T-helper 2 cell treated with Interferon-gamma antibody and Interleukin-4, amounts not matched to agents 5 μg/mL and 100 μg/mL, for 36 hours (primary cell): ENCODE measurements around the gene GABPB1.

Experiments used
- DNase-seq: peaks from one replicate; pipeline ENCODE4 v3.0.0; 2021; ENCODE audit warnings: low spot score
- H3K27ac Mint-ChIP-seq: one replicate; pipeline ENCODE4 v1.8.0; 2021; ENCODE audit warnings: mild to moderate bottlenecking, mixed read lengths
- H3K27me3 Mint-ChIP-seq: one replicate; pipeline ENCODE4 v1.8.0; 2021; ENCODE audit warnings: low read depth, mixed read lengths
- H3K36me3 Mint-ChIP-seq: one replicate; pipeline ENCODE4 v1.8.0; 2021; ENCODE audit warnings: low read depth, mixed read lengths
- H3K4me1 Mint-ChIP-seq: one replicate; pipeline ENCODE4 v1.8.0; 2021; ENCODE audit warnings: low read depth, mixed read lengths
- H3K4me3 Mint-ChIP-seq: one replicate; pipeline ENCODE4 v1.8.0; 2022; ENCODE audit warnings: mild to moderate bottlenecking, moderate library complexity, mixed read lengths
- H3K9me3 Mint-ChIP-seq: one replicate; pipeline ENCODE4 v1.8.0; 2021; ENCODE audit warnings: mixed read lengths

GABPB1 gene

GRCh38 chr15:50280271-50280670 lies 74.7 kb downstream of the GABPB1 start:
- no peaks in the 10 kb centered on the region for H3K27me3 Mint-ChIP-seq
- no peak overlapping the region for H3K27ac Mint-ChIP-seq
- peaks cover 33% of the 10 kb centered on the region for H3K36me3 Mint-ChIP-seq
- DNase-seq = no peak
- no peaks in the 10 kb centered on the region for H3K9me3 Mint-ChIP-seq
- H3K4me1 Mint-ChIP-seq = peaks cover 7% of the 10 kb centered on the region
- H3K4me3 Mint-ChIP-seq = no peak overlapping the region

- peaks cover 7% of the 10 kb centered on the region for H3K4me1 Mint-ChIP-seq
- no peak for DNase-seq
- H3K36me3 Mint-ChIP-seq = peaks cover 22% of the 10 kb centered on the region
- no peaks in the 10 kb centered on the region for H3K9me3 Mint-ChIP-seq
- no peak overlapping the region for H3K27ac Mint-ChIP-seq
- no peaks in the 10 kb centered on the region for H3K27me3 Mint-ChIP-seq
- no peak overlapping the region for H3K4me3 Mint-ChIP-seq
These were observed 76.5 kb downstream of the GABPB1 start for GRCh38 chr15:50278496-50278895.

GRCh38 chr15:50277370-50277769 lies 77.6 kb downstream of the GABPB1 start:
- Mint-ChIP-seq H3K36me3 (peaks cover 20% of the 10 kb centered on the region), H3K27ac (no peak overlapping the region), H3K27me3 (no peaks in the 10 kb centered on the region), H3K4me1 (peaks cover 7% of the 10 kb centered on the region), H3K4me3 (no peak overlapping the region), H3K9me3 (no peaks in the 10 kb centered on the region)
- no peak for DNase-seq

GRCh38 chr15:50275908-50276307 lies 79.1 kb downstream of the GABPB1 start:
- Mint-ChIP-seq H3K4me1 (peaks cover 7% of the 10 kb centered on the region), H3K4me3 (no peak overlapping the region), H3K27me3 (no peaks in the 10 kb centered on the region), H3K36me3 (peaks cover 20% of the 10 kb centered on the region), H3K27ac (no peak overlapping the region), H3K9me3 (no peaks in the 10 kb centered on the region)
- DNase-seq = no peak

- H3K36me3 Mint-ChIP-seq = peaks cover 20% of the 10 kb centered on the region
- DNase-seq = no peak
- H3K4me1 Mint-ChIP-seq = peaks cover 9% of the 10 kb centered on the region
- no peak overlapping the region for H3K27ac Mint-ChIP-seq
- H3K9me3 Mint-ChIP-seq = no peaks in the 10 kb centered on the region
- H3K27me3 Mint-ChIP-seq = peaks cover under 1% of the 10 kb centered on the region
- no peak overlapping the region for H3K4me3 Mint-ChIP-seq
These were observed 79.9 kb downstream of the GABPB1 start for GRCh38 chr15:50275091-50275490.

- Mint-ChIP-seq H3K4me1 (peaks cover 21% of the 10 kb centered on the region), H3K36me3 (no peaks in the 10 kb centered on the region), H3K9me3 (peaks cover 14% of the 10 kb centered on the region), H3K27me3 (peaks cover 2% of the 10 kb centered on the region), H3K27ac (no peak overlapping the region), H3K4me3 (no peak overlapping the region)
- no peak for DNase-seq
These were observed 87.4 kb downstream of the GABPB1 start for GRCh38 chr15:50267577-50267976.

- H3K9me3 Mint-ChIP-seq = peaks cover 14% of the 10 kb centered on the region
- peaks cover 39% of the 10 kb centered on the region for H3K4me1 Mint-ChIP-seq
- no peaks in the 10 kb centered on the region for H3K36me3 Mint-ChIP-seq
- no peak within 1 kb of the TSS for H3K27ac Mint-ChIP-seq
- peaks cover 2% of the 10 kb centered on the region for H3K27me3 Mint-ChIP-seq
- no peak for DNase-seq
- no peak within 1 kb of the TSS for H3K4me3 Mint-ChIP-seq
These were observed 89.4 kb downstream of the GABPB1 start, which contains the start of gene HDC for GRCh38 chr15:50265620-50266019. HDC (minus strand) TSS chr15:50265726; CDS start chr15:50265623, 103 bp downstream.

- Mint-ChIP-seq H3K27ac (peak overlapping the region; percentile 90), H3K27me3 (no peaks in the 10 kb centered on the region), H3K4me3 (peak overlapping the region; percentile 40), H3K4me1 (peaks cover 56% of the 10 kb centered on the region), H3K36me3 (no peaks in the 10 kb centered on the region), H3K9me3 (peaks cover 7% of the 10 kb centered on the region)
- DNase-seq = peak; percentile 81
These were observed 92.5 kb downstream of the GABPB1 start for GRCh38 chr15:50262533-50262932.

- Mint-ChIP-seq H3K4me1 (peaks cover 59% of the 10 kb centered on the region), H3K27ac (peak overlapping the region; percentile 90), H3K27me3 (no peaks in the 10 kb centered on the region), H3K4me3 (peak overlapping the region; percentile 40), H3K36me3 (no peaks in the 10 kb centered on the region), H3K9me3 (peaks cover 2% of the 10 kb centered on the region)
- no peak for DNase-seq
These were observed 93.0 kb downstream of the GABPB1 start for GRCh38 chr15:50261981-50262380.

- DNase-seq = peak; percentile 54
- Mint-ChIP-seq H3K9me3 (no peaks in the 10 kb centered on the region), H3K36me3 (no peaks in the 10 kb centered on the region), H3K4me1 (peaks cover 67% of the 10 kb centered on the region), H3K27me3 (no peaks in the 10 kb centered on the region), H3K4me3 (peak overlapping the region; percentile 50), H3K27ac (peak overlapping the region; percentile 90)
These were observed 94.0 kb downstream of the GABPB1 start for GRCh38 chr15:50260969-50261496.

GRCh38 chr15:50259276-50259675 lies 95.7 kb downstream of the GABPB1 start:
- Mint-ChIP-seq H3K36me3 (no peaks in the 10 kb centered on the region), H3K27me3 (no peaks in the 10 kb centered on the region), H3K27ac (peak overlapping the region; percentile 82), H3K4me1 (peaks cover 72% of the 10 kb centered on the region), H3K4me3 (peak overlapping the region; percentile 46), H3K9me3 (no peaks in the 10 kb centered on the region)
- no peak for DNase-seq

GRCh38 chr15:50257924-50258323 lies 97.1 kb downstream of the GABPB1 start:
- Mint-ChIP-seq H3K27ac (peak overlapping the region; percentile 24), H3K36me3 (no peaks in the 10 kb centered on the region), H3K9me3 (no peaks in the 10 kb centered on the region), H3K4me1 (peaks cover 64% of the 10 kb centered on the region), H3K4me3 (no peak overlapping the region), H3K27me3 (no peaks in the 10 kb centered on the region)
- no peak for DNase-seq

GRCh38 chr15:50257332-50257731 lies 97.7 kb downstream of the GABPB1 start:
- H3K27ac Mint-ChIP-seq = peak overlapping the region; percentile 46
- no peaks in the 10 kb centered on the region for H3K27me3 Mint-ChIP-seq
- H3K9me3 Mint-ChIP-seq = no peaks in the 10 kb centered on the region
- DNase-seq = no peak
- no peak overlapping the region for H3K4me3 Mint-ChIP-seq
- H3K36me3 Mint-ChIP-seq = no peaks in the 10 kb centered on the region
- H3K4me1 Mint-ChIP-seq = peaks cover 61% of the 10 kb centered on the region

GRCh38 chr15:50256188-50257041 lies 98.6 kb downstream of the GABPB1 start:
- Mint-ChIP-seq H3K27ac (peak overlapping the region; percentile 4), H3K36me3 (no peaks in the 10 kb centered on the region), H3K27me3 (no peaks in the 10 kb centered on the region), H3K4me3 (no peak overlapping the region), H3K9me3 (no peaks in the 10 kb centered on the region), H3K4me1 (peaks cover 56% of the 10 kb centered on the region)
- DNase-seq = no peak
